Measurements from ENCODE around the gene SLC22A9.
"Not testable (repeated sequence)": the region's sequence is repeated elsewhere in the genome, so short reads cannot be mapped to it uniquely, and the experiment has no call there.

Gene SLC22A9

DNA sequence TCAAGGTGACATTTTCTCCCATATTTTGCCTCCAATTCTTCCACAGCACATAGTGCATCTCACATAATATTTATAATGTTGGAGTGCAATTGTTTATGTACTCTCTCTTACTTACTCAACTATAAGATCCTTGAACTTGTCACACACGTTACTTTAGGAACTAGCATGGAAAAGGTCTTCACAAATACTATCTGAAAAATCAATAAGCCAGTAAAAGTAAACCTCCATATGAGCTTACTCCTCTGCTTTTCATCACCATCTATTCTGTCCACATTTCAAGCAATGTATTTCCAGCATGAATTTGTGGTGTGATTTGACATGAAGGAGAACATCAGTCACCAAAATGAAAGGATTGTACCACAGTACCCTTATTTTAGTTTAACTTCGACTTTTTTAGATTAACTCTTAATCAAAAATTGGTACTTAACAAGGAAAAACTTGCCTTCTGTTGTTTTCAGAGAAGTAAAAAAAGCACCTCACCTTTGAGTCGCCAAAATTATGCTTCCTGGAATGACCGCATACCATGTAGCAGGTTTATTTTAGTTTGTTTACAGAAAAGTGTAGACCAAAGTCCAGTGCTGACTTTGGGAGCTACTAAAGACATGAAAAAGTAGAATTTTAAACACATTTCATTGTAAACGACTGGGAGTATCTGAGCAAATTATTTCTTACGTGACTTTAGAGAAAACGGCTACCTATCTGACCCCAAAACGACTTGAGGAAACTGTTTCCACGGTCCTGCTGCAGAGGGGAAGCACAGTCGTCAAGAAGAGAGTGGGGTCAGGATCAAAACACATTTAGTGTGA, at the start of gene SLC22A9:
SLC22A9 (plus strand) TSS at position 621 of the 806 bp plus-strand sequence. CDS start 272 bp downstream, outside the sequence.
- no peak for DNase-seq

GRCh38 chr11:63321723-63322122, 47.9 kb upstream of the SLC22A9 start:
- DNase-seq: no peak

DNA sequence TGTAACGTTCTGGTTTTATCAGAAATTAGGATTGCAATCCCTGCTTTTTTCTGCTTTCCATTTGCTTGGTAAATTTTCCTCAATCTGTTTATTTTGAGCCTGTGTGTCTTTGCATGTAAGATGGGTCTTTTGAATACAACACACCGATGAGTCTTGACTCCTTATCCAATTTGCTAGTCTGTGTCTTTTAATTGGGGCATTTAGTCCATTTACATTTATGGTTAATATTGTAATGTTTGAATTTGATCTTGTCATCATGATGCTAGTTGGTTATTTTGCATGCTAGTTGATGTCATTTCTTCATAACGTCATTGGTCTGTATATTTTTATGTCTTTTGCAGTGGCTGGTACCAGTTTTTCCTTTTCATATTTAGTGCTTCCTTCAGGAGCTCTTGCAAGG, 34.5 kb upstream of the SLC22A9 start:
- not testable (repeated sequence) for DNase-seq

GRCh38 chr11:63337070-63337469, 32.5 kb upstream of the SLC22A9 start:
- no peak for DNase-seq

DNA sequence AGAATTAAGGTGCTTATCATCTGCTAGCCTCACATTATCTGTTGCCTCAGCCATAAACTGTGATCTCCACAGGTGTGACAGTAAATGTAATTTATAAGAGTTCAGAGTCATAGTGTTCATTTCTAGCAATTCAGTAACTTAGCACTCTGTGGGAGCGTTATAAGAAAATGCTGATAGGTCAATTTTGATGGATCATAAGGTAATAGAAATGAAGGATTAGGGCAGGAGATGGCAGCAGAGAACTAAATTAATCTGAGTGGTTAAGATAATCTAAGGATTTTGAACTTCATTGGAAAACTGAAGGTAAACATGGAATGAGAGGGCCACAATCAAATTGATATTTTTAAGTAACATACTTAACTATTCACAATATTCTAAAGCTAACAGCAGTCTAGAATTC, 26.5 kb upstream of the SLC22A9 start:
- no peak for DNase-seq

GRCh38 chr11:63352144-63352543, 17.4 kb upstream of the SLC22A9 start:
- DNase-seq: no peak

- DNase-seq: no peak
Observed at GRCh38 chr11:63362196-63362793, 7.3 kb upstream of the SLC22A9 start.

DNA sequence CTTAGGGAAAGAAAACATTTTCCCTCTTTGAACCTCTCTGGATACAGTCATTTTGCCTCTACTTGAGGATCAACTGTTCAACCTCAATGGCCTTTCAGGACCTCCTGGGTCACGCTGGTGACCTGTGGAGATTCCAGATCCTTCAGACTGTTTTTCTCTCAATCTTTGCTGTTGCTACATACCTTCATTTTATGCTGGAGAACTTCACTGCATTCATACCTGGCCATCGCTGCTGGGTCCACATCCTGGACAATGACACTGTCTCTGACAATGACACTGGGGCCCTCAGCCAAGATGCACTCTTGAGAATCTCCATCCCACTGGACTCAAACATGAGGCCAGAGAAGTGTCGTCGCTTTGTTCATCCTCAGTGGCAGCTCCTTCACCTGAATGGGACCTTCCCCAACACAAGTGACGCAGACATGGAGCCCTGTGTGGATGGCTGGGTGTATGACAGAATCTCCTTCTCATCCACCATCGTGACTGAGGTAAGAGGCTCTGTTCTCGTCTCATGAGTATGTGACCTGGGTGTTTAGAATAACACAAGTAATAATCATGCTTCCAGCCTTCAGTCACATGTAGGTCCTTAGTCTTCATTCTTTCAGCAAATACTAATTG, 495 bp downstream of the SLC22A9 start:
- no peak for DNase-seq

DNA sequence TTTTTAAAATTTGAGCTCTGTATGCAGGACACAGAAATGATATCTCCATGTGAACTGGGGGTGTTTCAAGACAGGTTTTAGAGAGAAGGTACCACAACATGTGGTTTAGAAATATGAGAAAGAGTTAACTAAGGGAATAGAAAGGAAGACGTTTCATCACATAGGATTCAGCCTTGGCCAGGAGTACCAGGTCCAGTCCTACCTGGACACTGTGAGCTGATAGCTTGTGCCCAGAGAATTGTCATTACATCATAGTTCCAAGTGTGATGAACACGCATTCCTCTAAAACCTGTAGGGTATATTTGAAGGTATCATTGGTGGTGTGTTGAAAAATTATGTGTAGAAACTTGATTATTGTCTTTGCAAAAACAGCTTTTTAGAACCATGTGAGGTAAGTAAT, 1.8 kb downstream of the SLC22A9 start:
- DNase-seq: no peak

DNA sequence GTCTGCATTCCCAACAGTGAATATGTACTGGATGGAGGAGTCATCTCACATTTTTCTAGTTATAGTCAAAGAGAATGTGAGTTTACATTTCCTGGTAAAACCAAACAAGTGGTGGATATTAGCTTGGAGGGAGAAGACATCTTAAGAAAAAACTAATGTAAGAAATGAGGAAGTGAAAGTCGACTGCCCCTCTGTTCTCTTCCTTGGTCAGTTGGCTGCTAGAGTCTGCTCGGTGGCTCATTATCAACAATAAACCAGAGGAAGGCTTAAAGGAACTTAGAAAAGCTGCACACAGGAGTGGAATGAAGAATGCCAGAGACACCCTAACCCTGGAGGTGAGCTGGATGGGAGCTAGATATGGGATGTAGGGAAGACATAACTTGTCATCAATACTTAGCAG, 5.8 kb downstream of the SLC22A9 start:
- no peak for DNase-seq

- no peak for DNase-seq
Observed at GRCh38 chr11:63380130-63380529, 10.5 kb downstream of the SLC22A9 start.

GRCh38 chr11:63395697-63396096, 26.1 kb downstream of the SLC22A9 start:
- no peak for DNase-seq

- no peak for DNase-seq
Observed at GRCh38 chr11:63404161-63404935, 34.8 kb downstream of the SLC22A9 start.

DNA sequence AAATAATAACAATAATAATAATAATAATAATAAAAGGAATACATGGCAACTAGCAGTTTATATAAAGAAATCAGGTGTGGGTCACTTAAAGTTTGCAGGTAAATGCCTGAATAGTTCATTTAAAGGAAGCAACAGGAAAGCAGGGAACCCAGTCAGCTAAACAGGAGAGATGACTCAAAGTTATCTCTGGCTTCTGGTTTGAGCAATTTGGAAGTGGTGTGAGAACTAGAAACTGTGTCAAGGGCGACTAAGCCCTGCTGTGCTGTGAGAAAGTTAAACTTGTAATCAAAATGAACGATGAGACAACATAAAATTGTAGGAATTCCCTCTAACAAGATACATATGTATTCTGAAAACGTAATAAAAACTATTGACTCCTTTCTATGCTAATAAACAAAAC, 35.5 kb downstream of the SLC22A9 start:
- DNase-seq: no peak

GRCh38 chr11:63406458-63406857, 36.9 kb downstream of the SLC22A9 start:
- no peak for DNase-seq

GRCh38 chr11:63417174-63417852, 47.7 kb downstream of the SLC22A9 start:
- DNase-seq: no peak

DNA sequence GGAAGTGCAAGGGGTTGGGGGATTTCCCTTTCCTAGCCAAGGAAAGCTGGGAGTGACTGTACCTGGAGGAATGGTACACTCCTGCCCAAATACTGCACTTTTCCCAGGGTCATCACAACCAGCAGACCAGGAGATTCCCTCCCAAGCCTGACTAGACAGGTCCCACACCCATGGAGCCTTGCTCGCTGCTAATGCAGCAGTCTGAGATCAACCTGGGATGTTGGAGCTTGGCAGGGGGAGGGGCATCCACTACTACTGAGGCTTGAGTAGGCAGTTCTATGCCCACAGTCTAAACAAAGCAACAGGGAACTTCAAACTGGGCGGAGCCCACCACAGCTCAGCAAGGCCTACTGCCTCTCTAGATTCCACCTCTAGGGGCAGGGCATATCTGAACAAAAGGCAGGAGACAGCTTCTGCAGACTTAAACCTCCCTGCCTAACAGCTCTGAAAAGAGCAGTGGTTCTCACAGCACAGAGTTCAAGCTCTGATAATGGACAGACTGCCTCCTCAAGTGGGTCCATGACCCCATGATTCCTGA, 58.5 kb downstream of the SLC22A9 start:
- no peak for DNase-seq

- DNase-seq: not testable (repeated sequence)
Observed at GRCh38 chr11:63430731-63431130, 61.1 kb downstream of the SLC22A9 start.

- DNase-seq: not testable (repeated sequence)
Observed at GRCh38 chr11:63435351-63435750, 65.8 kb downstream of the SLC22A9 start.

DNA sequence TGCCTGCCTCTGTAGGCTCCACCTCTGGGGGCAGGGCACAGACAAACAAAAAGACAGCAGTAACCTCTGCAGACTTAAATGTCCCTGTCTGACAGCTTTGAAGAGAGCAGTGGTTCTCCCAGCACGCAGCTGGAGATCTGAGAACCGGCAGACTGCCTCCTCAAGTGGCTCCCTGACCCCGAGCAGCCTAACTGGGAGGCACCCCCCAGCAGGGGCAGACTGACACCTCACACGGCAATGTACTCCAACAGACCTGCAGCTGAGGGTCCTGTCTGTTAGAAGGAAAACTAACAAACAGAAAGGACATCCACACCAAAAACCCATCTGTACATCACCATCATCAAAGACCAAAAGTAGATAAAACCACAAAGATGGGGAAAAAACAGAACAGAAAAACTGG, 66.2 kb downstream of the SLC22A9 start:
- not testable (repeated sequence) for DNase-seq

DNA sequence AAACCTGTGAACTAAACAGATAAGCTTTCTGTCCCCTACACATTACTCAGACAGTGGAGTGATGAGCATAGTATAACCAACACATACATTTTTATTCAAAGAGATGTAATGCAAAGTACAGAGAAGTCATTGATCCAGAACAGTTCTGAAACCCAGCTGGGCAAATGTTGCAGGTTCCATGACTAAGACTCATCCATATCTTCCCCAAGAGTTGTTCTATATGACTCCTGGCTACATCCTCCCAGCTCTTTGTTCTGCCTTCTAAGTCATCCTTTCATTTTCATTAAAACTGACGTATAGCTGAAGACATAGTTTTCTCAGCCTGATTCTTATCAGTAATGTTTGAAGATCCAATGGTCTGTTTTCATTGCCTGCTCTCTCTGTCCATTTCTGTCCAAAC, 74.1 kb downstream of the SLC22A9 start:
- DNase-seq: no peak

DNA sequence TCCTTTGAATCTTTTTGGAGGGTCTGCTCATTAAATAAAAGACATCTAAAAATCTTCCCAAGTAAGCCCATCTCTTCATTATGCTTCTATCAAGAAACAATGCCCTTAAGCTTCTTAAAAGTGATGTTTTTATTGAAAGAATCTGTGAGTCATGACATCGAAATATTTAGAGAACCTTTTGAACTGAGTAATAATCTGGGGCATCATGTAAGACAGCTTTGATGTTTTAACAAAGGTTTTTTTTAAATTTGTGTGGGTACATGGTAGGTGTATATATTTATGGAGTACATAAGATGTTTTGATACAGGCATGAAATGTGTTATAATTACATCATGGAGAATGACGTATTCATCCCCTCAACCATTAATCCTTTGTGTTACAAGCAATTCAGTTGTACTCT, 74.6 kb downstream of the SLC22A9 start:
- no peak for DNase-seq

All from activated T-cell treated with anti-CD3 and anti-CD28 coated beads, Interleukin-2, amount 50 U/mL, for 1 hour (primary cell).